Measurements from ENCODE around the gene CCDC191. TPM values are rescaled to one million over a fixed set of nuclear protein-coding genes. Genes with fewer than 3 reads are reported as not detected.

CCDC191 gene
- total RNA-seq, 3 donors from 2014 or later (not counting 1 experiment from before 2014, with no cell fraction given): 5.5 to 6.4 (median 5.7) TPM

- WGBS (ENCODE audit: insufficient coverage): 96% methylated on average over 2 of the region's 2 CpGs
- Histone ChIP-seq H3K27me3 (ENCODE audit: control insufficient read depth, insufficient read depth, low read length) (no peaks in the 10 kb centered on the region), H3K9me3 (ENCODE audit: control insufficient read depth, insufficient read depth, low read length) (no peaks in the 10 kb centered on the region), H3K4me1 (ENCODE audit: control insufficient read depth, insufficient read depth, low read length) (no peaks in the 10 kb centered on the region), H3K36me3 (ENCODE audit: control insufficient read depth, insufficient read depth, low read length) (no peaks in the 10 kb centered on the region), H3K4me3 (ENCODE audit: low read length) (no peak overlapping the region), H3K27ac (ENCODE audit: low read length) (no peak overlapping the region)
- Mint-ChIP-seq H3K4me1 (no peaks in the 10 kb centered on the region), H3K27me3 (ENCODE audit: low read depth in 2 of 2) (no peaks in the 10 kb centered on the region), H3K9me3 (no peaks in the 10 kb centered on the region), H3K27ac (no peak overlapping the region), H3K4me3 (no peak overlapping the region), H3K36me3 (no peaks in the 10 kb centered on the region)
- DNase-seq: no peak
- intact Hi-C loops (cut with micrococcal nuclease): no loop called here
- ATAC-seq: no peak
- TF ChIP-seq, protein P1, sequence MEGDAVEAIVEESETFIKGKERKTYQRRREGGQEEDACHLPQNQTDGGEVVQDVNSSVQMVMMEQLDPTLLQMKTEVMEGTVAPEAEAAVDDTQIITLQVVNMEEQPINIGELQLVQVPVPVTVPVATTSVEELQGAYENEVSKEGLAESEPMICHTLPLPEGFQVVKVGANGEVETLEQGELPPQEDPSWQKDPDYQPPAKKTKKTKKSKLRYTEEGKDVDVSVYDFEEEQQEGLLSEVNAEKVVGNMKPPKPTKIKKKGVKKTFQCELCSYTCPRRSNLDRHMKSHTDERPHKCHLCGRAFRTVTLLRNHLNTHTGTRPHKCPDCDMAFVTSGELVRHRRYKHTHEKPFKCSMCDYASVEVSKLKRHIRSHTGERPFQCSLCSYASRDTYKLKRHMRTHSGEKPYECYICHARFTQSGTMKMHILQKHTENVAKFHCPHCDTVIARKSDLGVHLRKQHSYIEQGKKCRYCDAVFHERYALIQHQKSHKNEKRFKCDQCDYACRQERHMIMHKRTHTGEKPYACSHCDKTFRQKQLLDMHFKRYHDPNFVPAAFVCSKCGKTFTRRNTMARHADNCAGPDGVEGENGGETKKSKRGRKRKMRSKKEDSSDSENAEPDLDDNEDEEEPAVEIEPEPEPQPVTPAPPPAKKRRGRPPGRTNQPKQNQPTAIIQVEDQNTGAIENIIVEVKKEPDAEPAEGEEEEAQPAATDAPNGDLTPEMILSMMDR (IDR thresholded peaks at IDR 0.05): no peak
Observed at GRCh38 chr3:114025451-114025850, 30.9 kb downstream of the CCDC191 start.

GRCh38 chr3:114022145-114022802, 34.1 kb downstream of the CCDC191 start:
- H3K4me3 Mint-ChIP-seq: no peak overlapping the region
- H3K9me3 ChIP-seq (ENCODE audit: control insufficient read depth, insufficient read depth, low read length): no peaks in the 10 kb centered on the region
- H3K27ac Mint-ChIP-seq: no peak overlapping the region
- TF ChIP-seq, protein P1 (IDR thresholded peaks at IDR 0.05): no peak
- no peak overlapping the region for H3K27ac ChIP-seq (ENCODE audit: low read length)
- no peak overlapping the region for H3K4me3 ChIP-seq (ENCODE audit: low read length)
- ATAC-seq (no peak), DNase-seq (no peak)
- no peaks in the 10 kb centered on the region for H3K36me3 ChIP-seq (ENCODE audit: control insufficient read depth, insufficient read depth, low read length)
- no peaks in the 10 kb centered on the region for H3K9me3 Mint-ChIP-seq
- H3K27me3 ChIP-seq (ENCODE audit: control insufficient read depth, insufficient read depth, low read length): no peaks in the 10 kb centered on the region
- no peaks in the 10 kb centered on the region for H3K27me3 Mint-ChIP-seq (ENCODE audit: low read depth in 2 of 2)
- 90% methylated on average over 4 of the region's 4 CpGs for WGBS (ENCODE audit: insufficient coverage)
- intact Hi-C loops (cut with micrococcal nuclease): no loop called here
- no peaks in the 10 kb centered on the region for H3K4me1 ChIP-seq (ENCODE audit: control insufficient read depth, insufficient read depth, low read length)
- no peaks in the 10 kb centered on the region for H3K36me3 Mint-ChIP-seq
- no peaks in the 10 kb centered on the region for H3K4me1 Mint-ChIP-seq

GRCh38 chr3:114020907-114021306, 35.4 kb downstream of the CCDC191 start:
- H3K9me3 Mint-ChIP-seq: no peaks in the 10 kb centered on the region
- H3K27me3 Mint-ChIP-seq (ENCODE audit: low read depth in 2 of 2): no peaks in the 10 kb centered on the region
- Histone ChIP-seq H3K4me3 (ENCODE audit: low read length) (no peak overlapping the region), H3K4me1 (ENCODE audit: control insufficient read depth, insufficient read depth, low read length) (no peaks in the 10 kb centered on the region), H3K36me3 (ENCODE audit: control insufficient read depth, insufficient read depth, low read length) (no peaks in the 10 kb centered on the region), H3K27me3 (ENCODE audit: control insufficient read depth, insufficient read depth, low read length) (no peaks in the 10 kb centered on the region), H3K9me3 (ENCODE audit: control insufficient read depth, insufficient read depth, low read length) (no peaks in the 10 kb centered on the region), H3K27ac (ENCODE audit: low read length) (no peak overlapping the region)
- DNase-seq (no peak), ATAC-seq (no peak)
- TF ChIP-seq, protein P1 (IDR thresholded peaks at IDR 0.05): no peak
- no peaks in the 10 kb centered on the region for H3K4me1 Mint-ChIP-seq
- H3K27ac Mint-ChIP-seq: no peak overlapping the region
- H3K36me3 Mint-ChIP-seq: no peaks in the 10 kb centered on the region
- WGBS (ENCODE audit: insufficient coverage): no CpG with 5 or more reads among the region's 2 CpGs
- intact Hi-C loops (cut with micrococcal nuclease): no loop called here
- H3K4me3 Mint-ChIP-seq: no peak overlapping the region

DNA sequence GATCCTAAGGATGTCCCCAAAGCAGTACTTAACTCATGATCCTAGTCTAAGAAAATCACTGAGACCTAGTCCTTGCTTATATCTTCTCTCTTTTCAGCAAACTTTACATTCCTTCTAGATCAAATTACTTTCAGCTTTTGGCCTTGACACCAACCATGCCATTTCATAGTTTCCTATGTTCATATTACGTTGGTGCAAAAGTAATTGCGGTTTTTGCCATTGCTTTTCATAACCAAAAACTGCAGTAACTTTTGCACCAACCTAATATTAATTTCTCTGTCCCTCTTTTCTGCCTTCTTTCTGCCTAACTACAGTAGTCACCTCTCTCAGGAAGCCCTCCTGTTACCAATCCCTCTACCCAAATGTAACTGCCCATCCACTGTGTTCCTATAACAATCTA, 36.8 kb downstream of the CCDC191 start:
- Mint-ChIP-seq H3K4me1 (no peaks in the 10 kb centered on the region), H3K9me3 (no peaks in the 10 kb centered on the region), H3K4me3 (no peak overlapping the region), H3K27me3 (ENCODE audit: low read depth in 2 of 2) (no peaks in the 10 kb centered on the region), H3K36me3 (no peaks in the 10 kb centered on the region), H3K27ac (no peak overlapping the region)
- 97% methylated on average over 2 of the region's 2 CpGs for WGBS (ENCODE audit: insufficient coverage)
- H3K9me3 ChIP-seq (ENCODE audit: control insufficient read depth, insufficient read depth, low read length): no peaks in the 10 kb centered on the region
- TF ChIP-seq, protein P1 (IDR thresholded peaks at IDR 0.05): no peak
- no peaks in the 10 kb centered on the region for H3K4me1 ChIP-seq (ENCODE audit: control insufficient read depth, insufficient read depth, low read length)
- intact Hi-C loops (cut with micrococcal nuclease): no loop called here
- H3K4me3 ChIP-seq (ENCODE audit: low read length): no peak overlapping the region
- no peaks in the 10 kb centered on the region for H3K36me3 ChIP-seq (ENCODE audit: control insufficient read depth, insufficient read depth, low read length)
- no peak overlapping the region for H3K27ac ChIP-seq (ENCODE audit: low read length)
- ATAC-seq: no peak
- no peaks in the 10 kb centered on the region for H3K27me3 ChIP-seq (ENCODE audit: control insufficient read depth, insufficient read depth, low read length)
- DNase-seq: no peak
